H9 (cell line): Measurements from ENCODE around the gene ATAT1. TPM values are rescaled to one million over a fixed set of nuclear protein-coding genes. Genes with fewer than 3 reads are reported as not detected.

Experiments
- DNase-seq: peaks from one replicate; pipeline ENCODE4 v3.0.0-alpha.2; 2017
- H2AFZ ChIP-seq: one replicate; pipeline ENCODE4 v1.6.1; 2013; ENCODE audit warnings: mild to moderate bottlenecking, low read length, control low read depth, moderate library complexity
- H2AK5ac ChIP-seq: 2 replicates; pipeline ENCODE4 v1.6.1; 2013; ENCODE audit warnings: low read length, control low read depth, mixed read lengths; ENCODE audit not compliant: insufficient read length
- H2BK120ac ChIP-seq: one replicate; pipeline ENCODE4 v1.6.1; 2013; ENCODE audit warnings: low read depth, mild to moderate bottlenecking, low read length, control low read depth, inconsistent platforms; ENCODE audit not compliant: poor library complexity, severe bottlenecking
- H2BK12ac ChIP-seq: 2 replicates; pipeline ENCODE4 v1.6.1; 2013; ENCODE audit warnings: low read length, control low read depth, mixed read lengths, low read depth; ENCODE audit not compliant: insufficient read length
- H2BK15ac ChIP-seq: 2 replicates; pipeline ENCODE4 v1.6.1; 2013; ENCODE audit warnings: low read depth, low read length, control low read depth
- H2BK20ac ChIP-seq: one replicate; pipeline ENCODE4 v1.6.1; 2013; ENCODE audit warnings: low read depth, mild to moderate bottlenecking, low read length, control low read depth, inconsistent platforms; ENCODE audit not compliant: poor library complexity, severe bottlenecking
- H2BK5ac ChIP-seq: 2 replicates; pipeline ENCODE4 v1.6.1; 2013; ENCODE audit warnings: low read length, control low read depth, mixed read lengths; ENCODE audit not compliant: insufficient read length
- H3K14ac ChIP-seq: 2 replicates; pipeline ENCODE4 v1.6.1; 2013; ENCODE audit warnings: low read length, control low read depth; ENCODE audit not compliant: insufficient read depth
- H3K18ac ChIP-seq: 2 replicates; pipeline ENCODE4 v1.6.1; 2013; ENCODE audit warnings: low read depth, mild to moderate bottlenecking, mixed read lengths, low read length, control low read depth; ENCODE audit not compliant: insufficient read length
- H3K23ac ChIP-seq: 2 replicates; pipeline ENCODE4 v1.6.1; 2013; ENCODE audit warnings: low read length, control low read depth, mixed read lengths, low read depth; ENCODE audit not compliant: insufficient read length
- H3K23me2 ChIP-seq: 2 replicates; pipeline ENCODE4 v1.6.1; 2013; ENCODE audit warnings: low read depth, mild to moderate bottlenecking, mixed read lengths, low read length, control low read depth; ENCODE audit not compliant: insufficient read length, poor library complexity, severe bottlenecking
- H3K27ac ChIP-seq: 2 replicates; pipeline ENCODE4 v1.5.1; 2013; ENCODE audit warnings: low read length, control low read depth, mixed read lengths, low read depth; ENCODE audit not compliant: insufficient read length
- H3K27me3 ChIP-seq: 2 replicates; pipeline ENCODE4 v1.6.1; 2013; ENCODE audit warnings: low read length, control low read depth, inconsistent platforms; ENCODE audit not compliant: insufficient read depth
- H3K4ac ChIP-seq: 2 replicates; pipeline ENCODE4 v1.6.1; 2013; ENCODE audit warnings: low read depth, mild to moderate bottlenecking, control low read depth, inconsistent platforms, low read length, moderate library complexity
- H3K4me1 ChIP-seq: 2 replicates; pipeline ENCODE4 v1.6.1; 2013; ENCODE audit warnings: low read length, control low read depth, inconsistent platforms; ENCODE audit not compliant: insufficient read depth
- H3K4me2 ChIP-seq: 2 replicates; pipeline ENCODE4 v1.6.1; 2013; ENCODE audit warnings: low read length, control low read depth, mixed read lengths; ENCODE audit not compliant: insufficient read length, insufficient read depth
- H3K56ac ChIP-seq: 2 replicates; pipeline ENCODE4 v1.6.1; 2013; ENCODE audit warnings: low read depth, mild to moderate bottlenecking, mixed read lengths, low read length, control low read depth; ENCODE audit not compliant: insufficient read length
- H3K79me1 ChIP-seq: 2 replicates; pipeline ENCODE4 v1.6.1; 2013; ENCODE audit warnings: low read depth, mild to moderate bottlenecking, moderate library complexity, low read length, control low read depth, inconsistent platforms; ENCODE audit not compliant: insufficient read depth, poor library complexity, severe bottlenecking
- H3K79me2 ChIP-seq: 2 replicates; pipeline ENCODE4 v1.6.1; 2013; ENCODE audit warnings: low read length, control low read depth, inconsistent platforms; ENCODE audit not compliant: insufficient read depth
- H3K9ac ChIP-seq: 2 replicates; pipeline ENCODE4 v1.6.1; 2013; ENCODE audit warnings: low read length, control low read depth, mixed read lengths; ENCODE audit not compliant: insufficient read length; ENCODE audit errors: extremely low read depth
- H3K9me3 ChIP-seq: one replicate; pipeline ENCODE4 v1.6.1; 2013; ENCODE audit warnings: low read depth, low read length, inconsistent platforms; ENCODE audit not compliant: control insufficient read depth
- H3T11ph ChIP-seq: one replicate; pipeline ENCODE4 v1.6.1; 2013; ENCODE audit warnings: mild to moderate bottlenecking, low read length, control low read depth, inconsistent platforms
- H4K20me1 ChIP-seq: one replicate; pipeline ENCODE4 v1.6.1; 2013; ENCODE audit not compliant: control insufficient read depth, insufficient read length, insufficient read depth
- H4K5ac ChIP-seq: 2 replicates; pipeline ENCODE4 v1.6.1; 2013; ENCODE audit warnings: low read depth, mild to moderate bottlenecking, mixed read lengths, low read length, control low read depth; ENCODE audit not compliant: insufficient read length
- H4K8ac ChIP-seq: replicated peaks from 2 replicates; pipeline ENCODE4 v1.6.1; 2013; ENCODE audit warnings: low read length, control low read depth, mixed read lengths, low read depth; ENCODE audit not compliant: insufficient read length
- H4K91ac ChIP-seq: 2 replicates; pipeline ENCODE4 v1.6.1; 2013; ENCODE audit warnings: low read depth, mild to moderate bottlenecking, moderate library complexity, mixed read lengths, low read length, control low read depth; ENCODE audit not compliant: insufficient read length
- H3K27ac Mint-ChIP-seq, 3 experiments: 2 replicates in 2 of 3; 3 replicates in 1 of 3; pipeline ENCODE4 v1.8.0; 2020 to 2021; ENCODE audit warnings: mixed read lengths in 3 of 3, mild to moderate bottlenecking in 1 of 3, moderate library complexity in 1 of 3
- H3K27me3 Mint-ChIP-seq: 2 replicates; pipeline ENCODE4 v1.8.0; 2021; ENCODE audit warnings: low read depth, mild to moderate bottlenecking, moderate library complexity, mixed read lengths
- H3K36me3 Mint-ChIP-seq, 3 experiments: 2 replicates in 2 of 3; 3 replicates in 1 of 3; pipeline ENCODE4 v1.8.0; 2020 to 2021; ENCODE audit warnings: low read depth in 3 of 3, mixed read lengths in 3 of 3; ENCODE audit not compliant: insufficient read depth in 1 of 3
- H3K4me1 Mint-ChIP-seq, 2 experiments: 2 replicates each; pipeline ENCODE4 v1.8.0; 2020; ENCODE audit warnings: mixed read lengths in 2 of 2
- H3K4me3 Mint-ChIP-seq, 2 experiments: 2 replicates in 1 of 2; 3 replicates in 1 of 2; pipeline ENCODE4 v1.8.0; 2020 to 2021; ENCODE audit warnings: mild to moderate bottlenecking in 2 of 2, mixed read lengths in 2 of 2, moderate library complexity in 1 of 2
- H3K9me3 Mint-ChIP-seq, 2 experiments: 2 replicates in 1 of 2; 3 replicates in 1 of 2; pipeline ENCODE4 v1.8.0; 2020; ENCODE audit warnings: mild to moderate bottlenecking in 2 of 2, mixed read lengths in 2 of 2, moderate library complexity in 1 of 2
- CTCF ChIP-seq: fragments of 200-600 bp; sonication (generic); conservative IDR thresholded peaks from 3 replicates; pipeline ENCODE4 v1.8.0; 2021; ENCODE audit warnings: antibody characterized with exemption, mild to moderate bottlenecking
- WGBS: extraction: QIAGEN DNeasy Blood & Tissue Kit; methylation state at CpG from one replicate; pipeline ENCODE4 v1.1.7; 2013; ENCODE audit warnings: missing lambda C conversion rate, low lambda C conversion rate, mixed read lengths; ENCODE audit not compliant: insufficient read length; ENCODE audit errors: extremely low coverage; 5-methylcytosine and 5-hydroxymethylcytosine counted together
- total RNA-seq: library from RNA; stranded (reverse); gene quantifications from 2 replicates; pipeline ENCODE4 v1.2.1, GENCODE V29; 2021

ATAT1 gene
- total RNA-seq, 1 experiment from 2014 or later: 20.1 TPM

GRCh38 chr6:30589754-30590358 is 36.8 kb upstream of the ATAT1 start:
- H3K4me1 ChIP-seq: no peaks in the 10 kb centered on the region
- H3K56ac ChIP-seq: peak overlapping the region; percentile 92
- no peak for DNase-seq
- no peak overlapping the region for H2BK120ac ChIP-seq
- no peak overlapping the region for H3K4ac ChIP-seq
- H4K8ac ChIP-seq: no peak overlapping the region
- no peak overlapping the region for H3K4me2 ChIP-seq
- Mint-ChIP-seq H3K4me1 (no peaks in the 10 kb centered on the region), H3K27ac (no peak overlapping the region), H3K4me3 (no peak overlapping the region), H3K9me3 (no peaks in the 10 kb centered on the region), H3K36me3 (peaks cover 60 to 94% (median 82%) of the 10 kb centered on the region in 3 experiments; a peak in 6 of 7 replicates), H3K27me3 (no peaks in the 10 kb centered on the region)
- H3K27ac ChIP-seq: no peak overlapping the region
- no peaks in the 10 kb centered on the region for H3K27me3 ChIP-seq
- no peaks in the 10 kb centered on the region for H3K23me2 ChIP-seq
- TF ChIP-seq CTCF: no peak
- no peak overlapping the region for H3T11ph ChIP-seq
- H2BK20ac ChIP-seq: no peak overlapping the region
- no CpG with 5 or more reads among the region's 15 CpGs for WGBS
- H3K18ac ChIP-seq: no peak overlapping the region
- no peak overlapping the region for H2AK5ac ChIP-seq
- H3K79me1 ChIP-seq: peaks cover 5% of the 10 kb centered on the region
- no peak overlapping the region; the same call in 1 of the 2 replicates for H3K14ac ChIP-seq
- no peak overlapping the region for H4K5ac ChIP-seq
- no peak overlapping the region for H3K23ac ChIP-seq
- no peaks in the 10 kb centered on the region; the same call in 1 of the 2 replicates for H3K79me2 ChIP-seq
- H3K9me3 ChIP-seq: no peaks in the 10 kb centered on the region
- no peak overlapping the region for H2BK12ac ChIP-seq
- H2BK15ac ChIP-seq: no peak overlapping the region
- H4K20me1 ChIP-seq: no peaks in the 10 kb centered on the region
- H2BK5ac ChIP-seq: no peak overlapping the region
- no peak overlapping the region for H4K91ac ChIP-seq
- no peak overlapping the region for H3K9ac ChIP-seq
- H2AFZ ChIP-seq: no peak overlapping the region
